ENCODE data around the gene DGKZ.
A peak's percentile ranks its signal among the peaks of the same experiment; 100 is the strongest.

Gene DGKZ

GRCh38 chr11:46381819-46382645 lies 34.8 kb downstream of the DGKZ start:
- DNase-seq (ENCODE audit: low spot score): no peak

- peak; percentile 35 for DNase-seq (ENCODE audit: low spot score)
Measured at GRCh38 chr11:46382646-46383403, 35.6 kb downstream of the DGKZ start.

- no peak for DNase-seq (ENCODE audit: low spot score)
Measured at GRCh38 chr11:46383404-46383758, 36.1 kb downstream of the DGKZ start.

- DNase-seq (ENCODE audit: low spot score): no peak
Measured at GRCh38 chr11:46383974-46384701, 36.9 kb downstream of the DGKZ start.

GRCh38 chr11:46385169-46386004 lies 38.1 kb downstream of the DGKZ start:
- DNase-seq (ENCODE audit: low spot score): no peak

GRCh38 chr11:46386005-46386578 lies 38.8 kb downstream of the DGKZ start:
- no peak for DNase-seq (ENCODE audit: low spot score)

GRCh38 chr11:46386674-46387073 lies 39.4 kb downstream of the DGKZ start:
- no peak for DNase-seq (ENCODE audit: low spot score)

GRCh38 chr11:46387456-46387855 lies 40.2 kb downstream of the DGKZ start:
- DNase-seq (ENCODE audit: low spot score): no peak

- no peak for DNase-seq (ENCODE audit: low spot score)
Measured at GRCh38 chr11:46387919-46388618, 40.8 kb downstream of the DGKZ start.

- DNase-seq (ENCODE audit: low spot score): no peak
Measured at GRCh38 chr11:46388619-46389449, 41.6 kb downstream of the DGKZ start.

GRCh38 chr11:46389450-46390330 lies 42.4 kb downstream of the DGKZ start:
- DNase-seq (ENCODE audit: low spot score): no peak

GRCh38 chr11:46390331-46391171 lies 43.3 kb downstream of the DGKZ start:
- DNase-seq (ENCODE audit: low spot score): no peak

GRCh38 chr11:46391186-46391577 lies 43.9 kb downstream of the DGKZ start:
- no peak for DNase-seq (ENCODE audit: low spot score)

GRCh38 chr11:46391578-46392420 lies 44.5 kb downstream of the DGKZ start, which contains the start of gene CHRM4:
TSS of gene CHRM4 (minus strand) at chr11:46391776. CDS start at chr11:46386557, 5,219 bp downstream.
- no peak for DNase-seq (ENCODE audit: low spot score)

- peak; percentile 68 for DNase-seq (ENCODE audit: low spot score)
Measured at GRCh38 chr11:46392421-46393230, 45.4 kb downstream of the DGKZ start.

- no peak for DNase-seq (ENCODE audit: low spot score)
Measured at GRCh38 chr11:46393231-46393616, 46.0 kb downstream of the DGKZ start.

Data from globus pallidus (tissue), 1 donor.